Raji (cell line): ENCODE data around the gene SPACA6.

Source experiments
- POLR2A ChIP-seq: IDR thresholded peaks from 2 replicates; pipeline ENCODE4 v1.6.1; 2011; ENCODE audit warnings: low read depth, low read length, control low read depth; ENCODE audit not compliant: insufficient read depth

Gene SPACA6

GRCh38 chr19:51697169-51697776, 4.1 kb downstream of the SPACA6 start:
- no peak for TF ChIP-seq POLR2A

- no peak for TF ChIP-seq POLR2A
Measured at GRCh38 chr19:51698296-51698695, 5.2 kb downstream of the SPACA6 start.

- no peak for TF ChIP-seq POLR2A
Measured at GRCh38 chr19:51699170-51699569, 6.0 kb downstream of the SPACA6 start.

- no peak for TF ChIP-seq POLR2A
Measured at GRCh38 chr19:51701468-51702100, 8.5 kb downstream of the SPACA6 start.

- TF ChIP-seq POLR2A = no peak
Measured at GRCh38 chr19:51702103-51702824, 9.1 kb downstream of the SPACA6 start.

- TF ChIP-seq POLR2A = no peak
Measured at GRCh38 chr19:51702825-51703574, 9.9 kb downstream of the SPACA6 start.

- TF ChIP-seq POLR2A = peak; percentile 97
Measured at GRCh38 chr19:51703575-51704515, 10.7 kb downstream of the SPACA6 start.

- TF ChIP-seq POLR2A = no peak
Measured at GRCh38 chr19:51704626-51705025, 11.5 kb downstream of the SPACA6 start.

- no peak for TF ChIP-seq POLR2A
Measured at GRCh38 chr19:51706296-51706695, 13.2 kb downstream of the SPACA6 start.

- no peak for TF ChIP-seq POLR2A
Measured at GRCh38 chr19:51706885-51707284, 13.8 kb downstream of the SPACA6 start.

GRCh38 chr19:51708811-51709210, 15.7 kb downstream of the SPACA6 start:
- TF ChIP-seq POLR2A = no peak

- TF ChIP-seq POLR2A = no peak
Measured at GRCh38 chr19:51709575-51709974, 16.4 kb downstream of the SPACA6 start.

GRCh38 chr19:51710163-51710562, 17.0 kb downstream of the SPACA6 start:
- no peak for TF ChIP-seq POLR2A

GRCh38 chr19:51711702-51712101, 18.6 kb downstream of the SPACA6 start:
- TF ChIP-seq POLR2A = no peak
